ENCODE data around the gene C17orf75.
"Not testable (repeated sequence)": the region's sequence is repeated elsewhere in the genome, so short reads cannot be mapped to it uniquely, and the experiment has no call there.

C17orf75 gene

DNA sequence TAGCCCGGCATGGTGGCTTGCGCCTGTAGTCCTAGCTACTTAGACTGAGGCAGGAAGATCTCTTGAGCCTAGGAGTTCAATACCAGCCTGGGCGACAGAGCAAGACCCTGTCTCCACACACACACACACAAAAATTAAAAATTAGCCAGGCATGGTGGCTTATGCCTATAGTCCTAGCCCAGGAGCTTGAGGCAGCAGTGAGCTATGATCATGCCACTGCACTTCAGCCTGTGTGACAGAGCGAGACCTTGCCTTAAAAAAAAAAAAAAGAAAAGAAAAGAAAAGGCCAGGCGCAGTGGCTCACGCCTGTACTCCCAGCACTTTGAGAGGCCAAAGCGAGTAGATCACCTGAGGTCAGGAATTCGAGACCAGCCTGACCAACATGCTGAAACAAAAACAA, 23.9 kb downstream of the C17orf75 start:
- TF ChIP-seq, protein P1, sequence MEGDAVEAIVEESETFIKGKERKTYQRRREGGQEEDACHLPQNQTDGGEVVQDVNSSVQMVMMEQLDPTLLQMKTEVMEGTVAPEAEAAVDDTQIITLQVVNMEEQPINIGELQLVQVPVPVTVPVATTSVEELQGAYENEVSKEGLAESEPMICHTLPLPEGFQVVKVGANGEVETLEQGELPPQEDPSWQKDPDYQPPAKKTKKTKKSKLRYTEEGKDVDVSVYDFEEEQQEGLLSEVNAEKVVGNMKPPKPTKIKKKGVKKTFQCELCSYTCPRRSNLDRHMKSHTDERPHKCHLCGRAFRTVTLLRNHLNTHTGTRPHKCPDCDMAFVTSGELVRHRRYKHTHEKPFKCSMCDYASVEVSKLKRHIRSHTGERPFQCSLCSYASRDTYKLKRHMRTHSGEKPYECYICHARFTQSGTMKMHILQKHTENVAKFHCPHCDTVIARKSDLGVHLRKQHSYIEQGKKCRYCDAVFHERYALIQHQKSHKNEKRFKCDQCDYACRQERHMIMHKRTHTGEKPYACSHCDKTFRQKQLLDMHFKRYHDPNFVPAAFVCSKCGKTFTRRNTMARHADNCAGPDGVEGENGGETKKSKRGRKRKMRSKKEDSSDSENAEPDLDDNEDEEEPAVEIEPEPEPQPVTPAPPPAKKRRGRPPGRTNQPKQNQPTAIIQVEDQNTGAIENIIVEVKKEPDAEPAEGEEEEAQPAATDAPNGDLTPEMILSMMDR (IDR thresholded peaks at IDR 0.05; ENCODE audit: low read depth, low read length): no peak
- TF ChIP-seq MYC (IDR thresholded peaks at IDR 0.05; ENCODE audit: low read depth, low read length) (no peak), POLR2A (IDR thresholded peaks at IDR 0.05; ENCODE audit: extremely low read depth, insufficient read length) (no peak)
- TF ChIP-seq, protein P2, sequence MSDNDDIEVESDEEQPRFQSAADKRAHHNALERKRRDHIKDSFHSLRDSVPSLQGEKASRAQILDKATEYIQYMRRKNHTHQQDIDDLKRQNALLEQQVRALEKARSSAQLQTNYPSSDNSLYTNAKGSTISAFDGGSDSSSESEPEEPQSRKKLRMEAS (IDR thresholded peaks at IDR 0.05; ENCODE audit: low read depth, low read length): no peak
- no peak overlapping the region for H3K4me3 ChIP-seq (ENCODE audit: low read depth, low read length)
- DNase-seq (ENCODE audit: low read depth): no peak

DNA sequence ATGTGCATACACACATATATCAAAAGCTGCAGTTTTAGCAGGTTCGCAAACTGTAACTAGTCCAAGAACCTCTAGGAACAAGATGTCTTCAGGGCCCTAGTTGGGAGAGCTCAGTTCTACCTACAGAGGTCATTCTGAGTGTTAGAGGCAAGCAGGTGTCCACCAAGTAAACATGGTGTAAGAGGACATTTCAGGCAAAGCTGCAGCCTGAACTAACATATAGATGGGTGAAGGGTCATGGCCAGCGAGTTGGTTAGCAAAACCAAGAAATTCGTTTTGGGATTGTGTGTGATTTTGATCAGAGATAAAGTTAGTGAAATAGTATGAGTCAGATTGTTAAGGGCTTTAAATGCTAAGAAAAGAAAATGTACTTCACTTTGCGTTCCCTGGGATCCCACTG, 24.6 kb downstream of the C17orf75 start:
- DNase-seq (ENCODE audit: low read depth): no peak
- H3K4me3 ChIP-seq (ENCODE audit: low read depth, low read length): no peak overlapping the region
- TF ChIP-seq, protein P1 (IDR thresholded peaks at IDR 0.05; ENCODE audit: low read depth, low read length): no peak
- no peak for TF ChIP-seq MYC (IDR thresholded peaks at IDR 0.05; ENCODE audit: low read depth, low read length)
- TF ChIP-seq, protein P2 (IDR thresholded peaks at IDR 0.05; ENCODE audit: low read depth, low read length): no peak
- TF ChIP-seq POLR2A (IDR thresholded peaks at IDR 0.05; ENCODE audit: extremely low read depth, insufficient read length): no peak

DNA sequence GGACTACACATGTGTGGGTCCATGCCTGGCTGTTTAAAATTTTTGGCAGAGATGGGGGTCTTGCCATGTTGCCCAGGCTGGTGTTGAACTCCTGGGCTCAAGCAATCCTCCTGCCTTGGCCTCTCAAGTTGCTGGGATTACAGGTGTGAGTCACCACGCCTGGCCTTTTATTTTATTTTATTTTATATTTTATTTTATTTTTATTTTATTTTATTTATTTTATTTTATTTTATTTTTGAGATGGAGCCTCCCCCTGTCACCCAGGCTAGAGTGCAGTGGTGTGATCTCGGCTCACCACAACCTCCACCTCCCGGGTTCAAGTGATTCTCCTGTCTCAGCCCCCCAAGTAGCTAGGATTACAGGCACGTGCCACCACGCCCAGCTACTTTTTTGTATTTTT, 25.3 kb downstream of the C17orf75 start:
- not testable (repeated sequence) for DNase-seq (ENCODE audit: low read depth); H3K4me3 ChIP-seq (ENCODE audit: low read depth, low read length)

DNA sequence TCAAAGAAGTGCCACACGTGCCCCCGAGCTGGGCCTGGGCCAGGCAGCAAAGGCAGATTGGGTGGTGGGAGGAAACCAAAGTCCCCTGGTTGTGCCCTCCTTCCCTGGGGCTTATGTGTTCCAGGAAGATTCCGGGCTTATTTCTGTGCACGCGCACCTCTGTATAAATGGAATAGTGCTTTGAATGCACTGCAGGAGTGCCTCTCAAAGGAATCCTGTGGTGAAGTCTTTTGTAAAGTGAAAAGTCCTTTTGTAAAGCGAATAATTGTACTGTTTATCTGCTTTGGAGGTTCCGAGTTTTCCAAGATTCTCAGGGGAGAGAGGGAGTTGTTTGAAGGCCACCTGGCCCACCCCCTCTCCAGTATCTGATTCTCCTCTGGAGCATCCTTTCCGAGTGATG, 26.8 kb downstream of the C17orf75 start:
- no peak overlapping the region for H3K4me3 ChIP-seq (ENCODE audit: low read depth, low read length)
- TF ChIP-seq, protein P2 (IDR thresholded peaks at IDR 0.05; ENCODE audit: low read depth, low read length): no peak
- TF ChIP-seq POLR2A (IDR thresholded peaks at IDR 0.05; ENCODE audit: extremely low read depth, insufficient read length): no peak
- TF ChIP-seq MYC (IDR thresholded peaks at IDR 0.05; ENCODE audit: low read depth, low read length): no peak
- TF ChIP-seq, protein P1 (IDR thresholded peaks at IDR 0.05; ENCODE audit: low read depth, low read length): no peak
- no peak for DNase-seq (ENCODE audit: low read depth)

DNA sequence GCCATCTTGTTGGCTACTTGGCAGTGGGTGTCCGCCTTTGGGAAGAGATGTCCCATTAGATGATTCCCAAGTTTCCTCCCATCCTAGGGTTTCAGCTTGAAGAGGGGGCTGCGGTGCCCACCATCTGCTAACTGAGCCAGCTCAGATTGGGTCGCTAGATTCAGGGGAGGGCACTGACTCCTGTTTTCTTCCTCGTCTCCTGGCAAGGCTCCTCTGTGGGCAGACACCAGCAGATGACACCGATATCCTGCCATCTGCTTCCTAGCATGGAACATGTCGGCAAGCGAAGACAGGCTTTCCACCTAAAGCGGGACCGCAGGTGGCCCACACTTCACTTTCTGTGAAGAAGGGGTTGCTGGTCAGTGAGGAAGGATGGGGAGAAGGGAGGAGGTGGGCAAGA, 27.3 kb downstream of the C17orf75 start:
- TF ChIP-seq, protein P2 (IDR thresholded peaks at IDR 0.05; ENCODE audit: low read depth, low read length): no peak
- TF ChIP-seq POLR2A (IDR thresholded peaks at IDR 0.05; ENCODE audit: extremely low read depth, insufficient read length) (no peak), MYC (IDR thresholded peaks at IDR 0.05; ENCODE audit: low read depth, low read length) (no peak)
- TF ChIP-seq, protein P1 (IDR thresholded peaks at IDR 0.05; ENCODE audit: low read depth, low read length): no peak
- no peak overlapping the region for H3K4me3 ChIP-seq (ENCODE audit: low read depth, low read length)
- DNase-seq (ENCODE audit: low read depth): no peak

DNA sequence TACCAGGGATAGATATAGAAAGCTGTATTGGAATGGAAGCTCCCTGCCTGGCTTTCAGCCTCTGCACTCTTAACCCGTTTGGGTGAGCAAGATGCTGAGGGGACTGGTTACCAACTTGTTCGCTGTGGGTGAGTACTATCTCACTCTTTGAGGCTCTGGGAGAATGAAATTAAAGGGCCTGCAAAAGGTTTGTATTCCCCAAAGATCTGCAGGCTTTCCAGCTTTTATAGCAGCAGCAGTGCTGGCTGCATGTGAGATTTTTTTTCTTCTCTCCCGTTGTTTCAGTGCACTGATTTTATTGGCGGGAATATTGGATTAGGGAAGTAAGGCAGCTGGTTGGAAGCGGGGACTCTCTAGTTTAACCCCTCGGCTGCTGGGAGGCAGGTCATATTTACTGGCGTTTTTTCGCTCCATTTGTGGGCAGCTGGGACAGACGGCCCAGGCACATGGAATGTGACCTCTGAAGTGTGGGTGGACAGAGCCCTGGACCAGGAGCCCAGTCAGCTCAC, 30.9 kb downstream of the C17orf75 start:
- no peak for TF ChIP-seq POLR2A (IDR thresholded peaks at IDR 0.05; ENCODE audit: extremely low read depth, insufficient read length)
- TF ChIP-seq, protein P1 (IDR thresholded peaks at IDR 0.05; ENCODE audit: low read depth, low read length): no peak
- DNase-seq (ENCODE audit: low read depth): peak; percentile 32
- no peak overlapping the region for H3K4me3 ChIP-seq (ENCODE audit: low read depth, low read length)
